OCI-LY3 (cell line): ENCODE data around the gene ADAMTS3.

ENCODE experiments used
- H2AFZ ChIP-seq: fragments of 200-600, 300-600 bp; shearing (Covaris generic); 2 replicates; pipeline ENCODE4 v1.6.0; 2014; ENCODE audit warnings: antibody characterized with exemption, low read depth, low read length
- H3K27ac ChIP-seq: fragments of 200-600, 300-600 bp; sonication (generic); 2 replicates; pipeline ENCODE4 v1.5.1; 2014; ENCODE audit warnings: mild to moderate bottlenecking, low read length, moderate library complexity, mixed read lengths
- H3K27me3 ChIP-seq: fragments of 200-600, 300-600 bp; sonication (generic); 2 replicates; pipeline ENCODE4 v1.6.1; 2014; ENCODE audit warnings: low read depth, low read length, mixed read lengths
- H3K36me3 ChIP-seq: fragments of 200-600, 300-600 bp; sonication (generic); replicated peaks from 2 replicates; pipeline ENCODE3; 2014; ENCODE audit warnings: low read depth, low read length, mixed read lengths
- H3K4me1 ChIP-seq: fragments of 300-600, 200-600 bp; sonication (generic); 2 replicates; pipeline ENCODE4 v1.6.1; 2014; ENCODE audit warnings: low read length, mixed read lengths
- H3K4me2 ChIP-seq: fragments of 200-600, 300-600 bp; sonication (generic); 2 replicates; pipeline ENCODE4 v1.6.1; 2014; ENCODE audit warnings: low read length, mixed read lengths
- H3K4me3 ChIP-seq: fragments of 300-600, 200-600 bp; sonication (generic); 2 replicates; pipeline ENCODE4 v1.5.1; 2014; ENCODE audit warnings: antibody characterized with exemption, mild to moderate bottlenecking, low read length, moderate library complexity
- H3K79me2 ChIP-seq: fragments of 300-600, 200-600 bp; shearing (Covaris generic); 2 replicates; pipeline ENCODE4 v1.6.1; 2014; ENCODE audit warnings: mild to moderate bottlenecking, low read length, mixed read lengths
- H3K9ac ChIP-seq: fragments of 300-600, 200-600 bp; shearing (Covaris generic); 2 replicates; pipeline ENCODE4 v1.6.0; 2014; ENCODE audit warnings: mild to moderate bottlenecking, low read length, moderate library complexity
- H3K9me3 ChIP-seq: fragments of 200-600, 300-600 bp; shearing (Covaris generic); 2 replicates; pipeline ENCODE4 v1.6.1; 2014; ENCODE audit warnings: low read length, mixed read lengths; ENCODE audit not compliant: insufficient read depth
- H4K20me1 ChIP-seq: fragments of 200-600, 300-600 bp; sonication (generic); 2 replicates; pipeline ENCODE4 v1.6.1; 2016; ENCODE audit warnings: low read length, mixed read lengths; ENCODE audit not compliant: insufficient read depth
- EZH2phosphoT487 ChIP-seq: fragments of 200-600 bp; shearing (Covaris generic); IDR thresholded peaks from 2 replicates; pipeline ENCODE4 v1.6.1; 2018; ENCODE audit warnings: antibody characterized with exemption, mixed run types, low read depth
- TF ChIP-seq, protein P1 (sequence below): fragments of 200-600, 300-600 bp; sonication (generic); IDR thresholded peaks from 2 replicates; pipeline ENCODE4 v1.5.1; 2014; ENCODE audit warnings: antibody characterized with exemption, low read length, low read depth

The ADAMTS3 gene

DNA sequence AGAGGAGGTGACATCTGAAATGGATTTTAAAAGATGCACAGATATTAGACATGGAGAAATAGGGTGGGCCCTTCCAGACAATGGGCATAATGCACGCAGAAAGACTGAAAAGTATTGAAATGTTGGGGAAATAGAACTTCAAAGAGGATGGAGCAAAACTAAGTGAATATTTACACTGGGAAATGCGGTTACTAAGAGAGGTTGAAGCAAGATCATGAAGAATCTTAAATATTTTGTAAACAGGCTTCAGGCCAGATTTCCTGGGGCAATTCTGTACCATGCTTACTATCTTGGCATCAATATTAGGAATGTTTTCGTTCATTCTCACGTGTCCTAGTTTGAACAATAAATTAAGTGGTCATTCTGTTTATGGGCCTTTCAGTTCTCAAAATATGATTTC is 216.3 kb downstream of the ADAMTS3 start:
- no peaks in the 10 kb centered on the region for H3K79me2 ChIP-seq
- H3K9me3 ChIP-seq = no peaks in the 10 kb centered on the region
- TF ChIP-seq EZH2phosphoT487 = no peak
- TF ChIP-seq, protein P1, sequence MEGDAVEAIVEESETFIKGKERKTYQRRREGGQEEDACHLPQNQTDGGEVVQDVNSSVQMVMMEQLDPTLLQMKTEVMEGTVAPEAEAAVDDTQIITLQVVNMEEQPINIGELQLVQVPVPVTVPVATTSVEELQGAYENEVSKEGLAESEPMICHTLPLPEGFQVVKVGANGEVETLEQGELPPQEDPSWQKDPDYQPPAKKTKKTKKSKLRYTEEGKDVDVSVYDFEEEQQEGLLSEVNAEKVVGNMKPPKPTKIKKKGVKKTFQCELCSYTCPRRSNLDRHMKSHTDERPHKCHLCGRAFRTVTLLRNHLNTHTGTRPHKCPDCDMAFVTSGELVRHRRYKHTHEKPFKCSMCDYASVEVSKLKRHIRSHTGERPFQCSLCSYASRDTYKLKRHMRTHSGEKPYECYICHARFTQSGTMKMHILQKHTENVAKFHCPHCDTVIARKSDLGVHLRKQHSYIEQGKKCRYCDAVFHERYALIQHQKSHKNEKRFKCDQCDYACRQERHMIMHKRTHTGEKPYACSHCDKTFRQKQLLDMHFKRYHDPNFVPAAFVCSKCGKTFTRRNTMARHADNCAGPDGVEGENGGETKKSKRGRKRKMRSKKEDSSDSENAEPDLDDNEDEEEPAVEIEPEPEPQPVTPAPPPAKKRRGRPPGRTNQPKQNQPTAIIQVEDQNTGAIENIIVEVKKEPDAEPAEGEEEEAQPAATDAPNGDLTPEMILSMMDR = no peak
- H3K9ac ChIP-seq = no peak overlapping the region
- H3K36me3 ChIP-seq = no peaks in the 10 kb centered on the region
- no peak overlapping the region for H3K4me2 ChIP-seq
- H3K27me3 ChIP-seq = no peaks in the 10 kb centered on the region
- no peak overlapping the region for H3K27ac ChIP-seq
- no peaks in the 10 kb centered on the region for H3K4me1 ChIP-seq
- no peak overlapping the region for H2AFZ ChIP-seq
- H3K4me3 ChIP-seq = no peak overlapping the region
- H4K20me1 ChIP-seq = no peaks in the 10 kb centered on the region

DNA sequence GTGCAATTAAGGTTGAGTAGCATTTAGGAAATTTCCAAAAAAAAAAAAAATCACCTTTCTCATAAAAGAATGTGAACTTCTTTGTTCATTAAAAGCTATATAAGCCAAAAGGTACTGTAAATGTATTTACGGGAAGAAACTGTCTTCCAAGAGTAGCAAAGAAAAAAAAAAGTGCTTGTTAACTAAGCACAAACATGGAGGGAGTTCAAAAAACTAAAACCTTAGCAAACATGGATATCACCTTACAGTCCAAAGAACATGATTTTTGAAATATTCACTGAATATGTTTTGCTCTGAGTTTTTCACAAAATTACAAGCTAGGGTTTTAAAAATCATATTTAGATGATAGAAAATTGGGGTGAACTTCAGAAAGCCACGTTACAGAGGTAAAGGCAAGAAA is 217.5 kb downstream of the ADAMTS3 start:
- TF ChIP-seq EZH2phosphoT487 = no peak
- TF ChIP-seq, protein P1 = no peak

DNA sequence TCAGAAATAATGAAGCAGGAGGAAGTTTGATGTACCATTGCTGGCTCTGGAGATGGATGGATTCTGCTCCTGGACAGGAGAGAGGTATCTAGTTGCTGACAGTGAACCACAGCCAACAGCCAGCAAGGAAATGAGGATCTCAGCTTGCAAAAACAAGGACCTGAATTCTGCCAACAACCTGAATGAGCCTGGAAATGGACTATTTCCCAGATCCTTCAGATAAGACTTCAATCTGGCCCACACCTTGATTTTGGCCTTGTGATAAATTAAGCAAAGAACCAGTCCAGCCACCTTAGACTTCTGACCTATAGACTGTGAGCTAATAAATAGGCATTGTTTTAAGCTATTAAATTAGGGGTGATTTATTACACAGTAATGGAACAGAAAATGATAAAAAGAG is 220.3 kb downstream of the ADAMTS3 start:
- H3K4me1 ChIP-seq = no peaks in the 10 kb centered on the region
- H3K4me3 ChIP-seq = no peak overlapping the region
- TF ChIP-seq, protein P1 = no peak
- TF ChIP-seq EZH2phosphoT487 = no peak
- no peak overlapping the region for H3K27ac ChIP-seq
- no peaks in the 10 kb centered on the region for H3K9me3 ChIP-seq
- H4K20me1 ChIP-seq = no peaks in the 10 kb centered on the region
- H3K36me3 ChIP-seq = no peaks in the 10 kb centered on the region
- H2AFZ ChIP-seq = no peak overlapping the region
- H3K79me2 ChIP-seq = no peaks in the 10 kb centered on the region
- no peaks in the 10 kb centered on the region for H3K27me3 ChIP-seq
- no peak overlapping the region for H3K4me2 ChIP-seq
- H3K9ac ChIP-seq = no peak overlapping the region

More for the DNA sequence above, 217.5 kb downstream of the ADAMTS3 start:
- Histone ChIP-seq H3K4me3 (no peak overlapping the region), H4K20me1 (no peaks in the 10 kb centered on the region), H3K79me2 (no peaks in the 10 kb centered on the region), H3K27me3 (no peaks in the 10 kb centered on the region), H3K27ac (no peak overlapping the region), H3K9me3 (no peaks in the 10 kb centered on the region), H3K9ac (no peak overlapping the region), H2AFZ (no peak overlapping the region), H3K4me1 (no peaks in the 10 kb centered on the region), H3K4me2 (no peak overlapping the region), H3K36me3 (no peaks in the 10 kb centered on the region)

DNA sequence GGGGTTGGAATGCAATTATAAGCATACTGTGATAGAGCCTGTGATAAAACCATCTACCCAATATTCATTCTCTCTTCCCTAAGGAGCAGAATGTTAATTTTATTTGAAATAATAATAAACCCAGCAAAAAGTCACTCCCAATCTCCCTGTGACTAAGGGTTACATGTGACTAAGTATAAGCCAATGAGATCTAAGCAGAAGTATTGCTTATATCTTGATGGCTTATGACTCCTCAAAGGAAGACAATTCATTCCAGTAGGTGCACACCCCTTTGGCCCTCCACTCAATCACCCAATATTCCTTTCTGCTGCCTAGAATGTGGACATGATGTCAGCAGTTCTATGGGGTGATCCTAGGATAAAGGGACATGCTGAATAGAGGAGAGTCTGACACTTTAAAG is 224.6 kb downstream of the ADAMTS3 start:
- Histone ChIP-seq H3K27ac (no peak overlapping the region), H3K79me2 (no peaks in the 10 kb centered on the region), H3K9me3 (no peaks in the 10 kb centered on the region), H3K36me3 (no peaks in the 10 kb centered on the region), H3K4me1 (no peaks in the 10 kb centered on the region), H3K4me2 (no peak overlapping the region), H3K27me3 (no peaks in the 10 kb centered on the region), H3K4me3 (no peak overlapping the region), H4K20me1 (no peaks in the 10 kb centered on the region), H3K9ac (no peak overlapping the region), H2AFZ (no peak overlapping the region)
- TF ChIP-seq, protein P1 = no peak
